ENCODE data around the gene B4GALT2.

The B4GALT2 gene

GRCh38 chr1:44019466-44019948 is 40.5 kb downstream of the B4GALT2 start:
- TF ChIP-seq, protein P1, sequence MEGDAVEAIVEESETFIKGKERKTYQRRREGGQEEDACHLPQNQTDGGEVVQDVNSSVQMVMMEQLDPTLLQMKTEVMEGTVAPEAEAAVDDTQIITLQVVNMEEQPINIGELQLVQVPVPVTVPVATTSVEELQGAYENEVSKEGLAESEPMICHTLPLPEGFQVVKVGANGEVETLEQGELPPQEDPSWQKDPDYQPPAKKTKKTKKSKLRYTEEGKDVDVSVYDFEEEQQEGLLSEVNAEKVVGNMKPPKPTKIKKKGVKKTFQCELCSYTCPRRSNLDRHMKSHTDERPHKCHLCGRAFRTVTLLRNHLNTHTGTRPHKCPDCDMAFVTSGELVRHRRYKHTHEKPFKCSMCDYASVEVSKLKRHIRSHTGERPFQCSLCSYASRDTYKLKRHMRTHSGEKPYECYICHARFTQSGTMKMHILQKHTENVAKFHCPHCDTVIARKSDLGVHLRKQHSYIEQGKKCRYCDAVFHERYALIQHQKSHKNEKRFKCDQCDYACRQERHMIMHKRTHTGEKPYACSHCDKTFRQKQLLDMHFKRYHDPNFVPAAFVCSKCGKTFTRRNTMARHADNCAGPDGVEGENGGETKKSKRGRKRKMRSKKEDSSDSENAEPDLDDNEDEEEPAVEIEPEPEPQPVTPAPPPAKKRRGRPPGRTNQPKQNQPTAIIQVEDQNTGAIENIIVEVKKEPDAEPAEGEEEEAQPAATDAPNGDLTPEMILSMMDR (IDR thresholded peaks at IDR 0.05; ENCODE audit: low read depth, low read length) = no peak
- no peak overlapping the region for H3K4me3 ChIP-seq (replicated peaks in 1 of 2; ENCODE audit: low read depth in 2 of 2, low read length in 2 of 2)
- DNase-seq (ENCODE audit: low read depth in 2 of 2) = no peak

GRCh38 chr1:44020464-44020863 is 41.5 kb downstream of the B4GALT2 start:
- no peak overlapping the region for H3K4me3 ChIP-seq (replicated peaks in 1 of 2; ENCODE audit: low read depth in 2 of 2, low read length in 2 of 2)
- TF ChIP-seq, protein P1 (IDR thresholded peaks at IDR 0.05; ENCODE audit: low read depth, low read length) = no peak
- DNase-seq (ENCODE audit: low read depth in 2 of 2) = no peak

GRCh38 chr1:44021156-44021555 is 42.1 kb downstream of the B4GALT2 start:
- TF ChIP-seq, protein P1 (IDR thresholded peaks at IDR 0.05; ENCODE audit: low read depth, low read length) = no peak
- DNase-seq (ENCODE audit: low read depth in 2 of 2) = no peak
- H3K4me3 ChIP-seq (replicated peaks in 1 of 2; ENCODE audit: low read depth in 2 of 2, low read length in 2 of 2) = no peak overlapping the region

DNA sequence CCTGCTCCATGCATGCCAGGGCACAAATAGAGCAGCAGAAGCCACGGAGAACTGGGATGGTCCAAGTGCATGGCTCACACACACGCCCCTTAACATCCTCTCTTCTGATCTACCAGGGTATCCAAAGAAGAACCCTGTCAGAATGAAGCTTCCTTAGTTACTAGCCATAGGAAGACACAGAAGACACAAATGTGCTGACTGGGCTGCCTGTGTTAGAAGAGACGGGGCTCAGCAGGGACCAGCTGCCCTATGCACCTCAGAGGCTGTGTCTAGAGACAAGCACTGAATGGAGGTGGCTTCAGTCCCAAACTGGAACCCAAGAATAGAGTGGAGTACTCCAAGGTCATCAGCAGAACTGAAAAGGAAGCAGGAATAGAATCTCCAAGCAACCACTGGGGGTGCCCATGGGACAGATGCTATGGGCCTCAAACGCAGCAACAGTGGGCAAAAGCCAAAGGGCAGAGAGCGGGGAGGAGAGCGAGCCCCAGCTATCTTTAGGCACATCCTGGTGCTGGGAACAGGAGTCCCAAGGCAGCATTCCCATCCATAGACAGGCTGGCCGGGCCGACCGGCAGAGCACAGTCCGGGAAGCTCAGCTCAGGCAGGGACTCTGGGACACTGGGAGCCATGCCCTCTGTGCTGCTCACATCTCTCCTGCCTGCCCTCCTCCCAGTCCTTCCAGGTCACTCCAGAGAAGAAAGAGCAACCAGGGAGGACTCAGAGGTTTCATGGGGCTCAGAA is 42.7 kb downstream of the B4GALT2 start:
- DNase-seq (ENCODE audit: low read depth in 2 of 2) = no peak
- TF ChIP-seq, protein P1 (IDR thresholded peaks at IDR 0.05; ENCODE audit: low read depth, low read length) = peak; percentile 12
- no peak overlapping the region for H3K4me3 ChIP-seq (replicated peaks in 1 of 2; ENCODE audit: low read depth in 2 of 2, low read length in 2 of 2)

- H3K4me3 ChIP-seq (replicated peaks in 1 of 2; ENCODE audit: low read depth in 2 of 2, low read length in 2 of 2) = no peak overlapping the region
- TF ChIP-seq, protein P1 (IDR thresholded peaks at IDR 0.05; ENCODE audit: low read depth, low read length) = no peak
- no peak for DNase-seq (ENCODE audit: low read depth in 2 of 2)
Observed at GRCh38 chr1:44024031-44024902, 45.3 kb downstream of the B4GALT2 start.

DNA sequence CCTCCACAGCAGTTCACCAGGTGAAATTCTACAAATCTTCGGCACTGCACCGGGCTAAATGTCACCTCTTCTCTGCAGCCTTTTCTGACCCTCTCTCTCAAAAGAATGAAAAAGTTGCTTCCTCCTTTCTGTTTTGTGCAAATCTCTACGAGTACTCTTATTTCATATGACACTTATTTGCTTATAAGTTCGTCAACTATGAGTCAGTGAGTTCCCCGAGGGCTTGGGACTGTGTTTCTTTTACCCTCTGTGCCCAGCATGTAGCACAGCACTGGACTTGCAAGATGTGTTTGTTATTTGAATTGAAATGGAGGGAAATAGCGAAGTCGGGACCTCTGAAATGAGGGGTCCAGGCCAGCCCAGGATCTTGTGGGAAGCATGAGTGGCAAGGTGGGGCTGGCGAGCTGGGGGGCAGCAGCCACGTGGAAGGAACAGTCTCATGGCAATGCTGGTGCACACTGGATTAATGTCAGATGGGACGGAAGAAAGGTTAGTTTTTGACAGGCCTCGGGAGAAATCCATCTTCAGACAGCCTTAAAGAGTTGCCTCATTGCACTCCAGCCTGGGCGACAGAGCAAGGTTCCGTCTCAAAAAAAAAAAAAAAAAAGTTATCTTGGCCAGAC is 46.0 kb downstream of the B4GALT2 start:
- H3K4me3 ChIP-seq (replicated peaks in 1 of 2; ENCODE audit: low read depth in 2 of 2, low read length in 2 of 2) = no peak overlapping the region
- DNase-seq (ENCODE audit: low read depth in 2 of 2) = peak in 1 of 2 donors; percentile 35
- TF ChIP-seq, protein P1 (IDR thresholded peaks at IDR 0.05; ENCODE audit: low read depth, low read length) = no peak

All from cardiac fibroblast (primary cell).